K562 (cell line): ENCODE results near the gene EPHB4. TPM values are rescaled to one million over a fixed set of nuclear protein-coding genes. Genes with fewer than 3 reads are reported as not detected.

ENCODE experiments used
- FOXA3 ChIP-seq, 2 experiments: fragments of 450-650 bp in 1 of 2; sonication (generic) in 1 of 2; formaldehyde crosslinking; IDR thresholded peaks in 1 of 2; conservative IDR thresholded peaks in 1 of 2; 2 replicates each; pipeline versions ENCODE4 v1.4.0 to v1.8.0; 2020 to 2022; ENCODE audit warnings: mild to moderate bottlenecking in 2 of 2, missing genetic modification reagents in 1 of 2
- IRF9 ChIP-seq: fragments of 450-650 bp; IDR thresholded peaks from 2 replicates; pipeline ENCODE4 v1.6.1; 2016; ENCODE audit warnings: missing biosample characterization, missing genetic modification characterization
- LCOR ChIP-seq: sonication (generic); formaldehyde crosslinking; IDR thresholded peaks from 2 replicates; pipeline ENCODE4 v1.8.0; 2022; ENCODE audit warnings: mild to moderate bottlenecking, missing genetic modification reagents
- MLX ChIP-seq, 2 experiments: fragments of 450-650 bp in 1 of 2; sonication (generic) in 1 of 2; formaldehyde crosslinking; conservative IDR thresholded peaks; 2 replicates each; pipeline versions ENCODE4 v1.4.0 to v1.8.1; 2020 to 2022; ENCODE audit warnings: mild to moderate bottlenecking in 1 of 2, missing genetic modification reagents in 1 of 2
- NFE2L1 ChIP-seq: fragments of 450-650 bp; IDR thresholded peaks from 2 replicates; pipeline ENCODE4 v1.6.1; 2016; ENCODE audit warnings: missing genetic modification characterization, low read depth, mild to moderate bottlenecking, missing compliant biosample characterization, moderate library complexity, borderline replicate concordance
- PYGO2 ChIP-seq: fragments of 450-650 bp; IDR thresholded peaks from 2 replicates; pipeline ENCODE4 v1.6.1; 2016; ENCODE audit warnings: mild to moderate bottlenecking, missing genetic modification characterization, moderate library complexity, missing compliant biosample characterization
- SAFB ChIP-seq: fragments of 200-400 bp; formaldehyde crosslinking; IDR thresholded peaks from 2 replicates; pipeline ENCODE4 v1.6.1; 2017; ENCODE audit warnings: low read depth, low read length, borderline replicate concordance
- SIRT6 ChIP-seq: IDR thresholded peaks from one replicate; pipeline ENCODE4 v1.6.1; 2012; ENCODE audit warnings: low read depth, mild to moderate bottlenecking, control low read depth, inconsistent platforms, low read length, moderate library complexity
- STAT5B ChIP-seq: fragments of 250-450 bp; sonication (Bioruptor Pico); IDR thresholded peaks from 2 replicates; pipeline ENCODE4 v1.8.0; 2021; ENCODE audit warnings: mild to moderate bottlenecking, inconsistent platforms
- TAL1 ChIP-seq: fragments of 450-650 bp; IDR thresholded peaks from 2 replicates; pipeline ENCODE4 v1.6.1; 2016; ENCODE audit warnings: mild to moderate bottlenecking
- TEAD4 ChIP-seq, 2 experiments: sonication (generic) in 1 of 2; formaldehyde crosslinking in 1 of 2; IDR thresholded peaks; 2 replicates each; pipeline versions ENCODE4 v1.6.1 to v1.8.0; 2012 to 2022; ENCODE audit warnings: borderline replicate concordance in 1 of 2, inconsistent platforms in 1 of 2, low read length in 1 of 2, mild to moderate bottlenecking in 1 of 2, missing genetic modification reagents in 1 of 2
- THRAP3 ChIP-seq: fragments of 450-650 bp; IDR thresholded peaks from 2 replicates; pipeline ENCODE4 v1.6.1; 2016; ENCODE audit warnings: mild to moderate bottlenecking, inconsistent platforms, borderline replicate concordance
- ZNF212 ChIP-seq: fragments of 450-650 bp; formaldehyde crosslinking; IDR thresholded peaks from 2 replicates; pipeline ENCODE4 v1.4.0; 2020; ENCODE audit warnings: mild to moderate bottlenecking
- ZNF318 ChIP-seq, 2 experiments: fragments of 450-650 bp; IDR thresholded peaks; 2 replicates each; pipeline ENCODE4 v1.6.1; 2016; ENCODE audit warnings: mild to moderate bottlenecking in 2 of 2, borderline replicate concordance in 1 of 2, low read depth in 1 of 2, moderate library complexity in 1 of 2
- polyA plus RNA-seq, 8 experiments: library from polyadenylated mRNA; depleted of rRNA in 4 of 8; stranded (reverse) in 5 of 8; unstranded in 3 of 8; fragments of >200 nt; fragmentation: Nextera tagmentation in 2 of 8; fragmentation: Illumina TruSeq in 1 of 8; extraction: Ambion mirVana in 2 of 8; extraction: Trizol in 1 of 8; gene quantifications; 2 replicates each; pipeline versions ENCODE4 v1.2.1 to v1.2.3, GENCODE V29; 2011 to 2014; ENCODE audit warnings: inconsistent platforms in 1 of 8, missing spikeins in 1 of 8
- total RNA-seq, 7 experiments: library from RNA; depleted of rRNA in 6 of 7; stranded (reverse); fragments of >200 nt in 6 of 7; fragmentation: Illumina TruSeq in 2 of 7; extraction: Trizol in 2 of 7; gene quantifications; 2 replicates each; pipeline versions ENCODE4 v1.2.1 to v1.2.3, GENCODE V29; 2011 to 2021; ENCODE audit warnings: low replicate concordance in 1 of 7
- TF ChIP-seq, protein P1 (sequence below): fragments of 250-450 bp; sonication (Bioruptor Pico); IDR thresholded peaks from 2 replicates; pipeline ENCODE4 v1.4.0; 2020; ENCODE audit warnings: borderline replicate concordance

EPHB4 gene
- total and polyA plus RNA-seq, 9 of the 15 experiments (the other 6 are each of a cell fraction or from before 2014, with no cell fraction given), result 1.2 to 82.1 (median 37.9) TPM

DNA sequence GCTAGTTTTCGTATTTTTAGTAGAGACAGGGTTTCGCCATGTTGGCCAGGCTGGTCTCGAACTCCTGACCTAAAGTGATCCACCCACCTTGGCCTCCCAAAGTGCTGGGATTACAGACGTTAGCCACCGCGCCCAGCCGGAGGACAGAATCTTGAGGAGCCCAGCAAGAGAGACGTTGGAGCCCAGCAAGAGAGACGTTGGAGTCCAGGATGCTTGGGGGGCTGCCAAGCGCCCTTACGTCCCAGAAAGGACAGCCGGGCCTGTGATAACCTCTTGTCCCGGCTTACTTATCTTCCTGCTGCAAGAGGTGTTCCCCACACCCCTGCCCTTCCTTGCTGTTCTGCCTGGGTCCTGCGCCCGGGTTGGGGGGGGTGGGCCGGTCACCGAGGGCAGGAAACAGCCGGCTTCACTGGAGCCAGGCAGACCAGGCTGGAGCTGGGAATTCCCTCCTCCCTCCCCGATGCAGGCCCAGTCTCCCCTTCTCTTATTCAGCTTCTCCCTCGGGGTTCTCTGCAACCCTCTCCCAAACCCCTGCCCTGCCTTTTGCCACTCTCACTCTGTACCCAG, 1.9 kb upstream of the EPHB4 start (continued):
- no peak for TF ChIP-seq ZNF318 (IDR thresholded peaks at IDR 0.05; ENCODE audit: borderline replicate concordance in 1 of 2, low read depth in 1 of 2)
- no peak for TF ChIP-seq MLX (CRISPR knock-in tag; conservative IDR thresholded peaks at IDR 0.05)
- TF ChIP-seq IRF9 (tag), result no peak
- TF ChIP-seq THRAP3, result no peak
- TF ChIP-seq SIRT6, result no peak
- no peak for TF ChIP-seq PYGO2
- no peak for TF ChIP-seq NFE2L1 (tag)
- peak; percentile 50; the same call in 1 of the 2 replicates for TF ChIP-seq LCOR
- TF ChIP-seq, protein P1, sequence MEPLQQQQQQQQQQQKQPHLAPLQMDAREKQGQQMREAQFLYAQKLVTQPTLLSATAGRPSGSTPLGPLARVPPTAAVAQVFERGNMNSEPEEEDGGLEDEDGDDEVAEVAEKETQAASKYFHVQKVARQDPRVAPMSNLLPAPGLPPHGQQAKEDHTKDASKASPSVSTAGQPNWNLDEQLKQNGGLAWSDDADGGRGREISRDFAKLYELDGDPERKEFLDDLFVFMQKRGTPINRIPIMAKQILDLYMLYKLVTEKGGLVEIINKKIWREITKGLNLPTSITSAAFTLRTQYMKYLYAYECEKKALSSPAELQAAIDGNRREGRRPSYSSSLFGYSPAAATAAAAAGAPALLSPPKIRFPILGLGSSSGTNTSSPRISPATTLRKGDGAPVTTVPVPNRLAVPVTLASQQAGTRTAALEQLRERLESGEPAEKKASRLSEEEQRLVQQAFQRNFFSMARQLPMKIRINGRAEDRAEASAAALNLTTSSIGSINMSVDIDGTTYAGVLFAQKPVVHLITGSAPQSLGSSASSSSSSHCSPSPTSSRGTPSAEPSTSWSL (CRISPR knock-in tag), result no peak
- TF ChIP-seq FOXA3 (CRISPR knock-in tag; conservative IDR thresholded peaks at IDR 0.05 in 1 of 2, IDR thresholded peaks at IDR 0.05 in 1 of 2), result no peak
- TF ChIP-seq TEAD4 (IDR thresholded peaks at IDR 0.05; ENCODE audit: low read length), result peak; percentile 88
- TF ChIP-seq TEAD4 (CRISPR knock-in tag; IDR thresholded peaks at IDR 0.05; ENCODE audit: borderline replicate concordance), result no peak
- TF ChIP-seq ZNF212 (CRISPR knock-in tag), result no peak
- no peak for TF ChIP-seq STAT5B
- no peak for TF ChIP-seq SAFB
- peak; percentile 89 for TF ChIP-seq TAL1
